SKM-1 (cell line): ENCODE data around the gene PIMREG.

Experiments used
- DNase-seq: peaks from one replicate; lab custom pipeline; 2025; ENCODE audit not compliant: unreplicated experiment; lab: John Stamatoyannopoulos, UW

PIMREG gene

DNA sequence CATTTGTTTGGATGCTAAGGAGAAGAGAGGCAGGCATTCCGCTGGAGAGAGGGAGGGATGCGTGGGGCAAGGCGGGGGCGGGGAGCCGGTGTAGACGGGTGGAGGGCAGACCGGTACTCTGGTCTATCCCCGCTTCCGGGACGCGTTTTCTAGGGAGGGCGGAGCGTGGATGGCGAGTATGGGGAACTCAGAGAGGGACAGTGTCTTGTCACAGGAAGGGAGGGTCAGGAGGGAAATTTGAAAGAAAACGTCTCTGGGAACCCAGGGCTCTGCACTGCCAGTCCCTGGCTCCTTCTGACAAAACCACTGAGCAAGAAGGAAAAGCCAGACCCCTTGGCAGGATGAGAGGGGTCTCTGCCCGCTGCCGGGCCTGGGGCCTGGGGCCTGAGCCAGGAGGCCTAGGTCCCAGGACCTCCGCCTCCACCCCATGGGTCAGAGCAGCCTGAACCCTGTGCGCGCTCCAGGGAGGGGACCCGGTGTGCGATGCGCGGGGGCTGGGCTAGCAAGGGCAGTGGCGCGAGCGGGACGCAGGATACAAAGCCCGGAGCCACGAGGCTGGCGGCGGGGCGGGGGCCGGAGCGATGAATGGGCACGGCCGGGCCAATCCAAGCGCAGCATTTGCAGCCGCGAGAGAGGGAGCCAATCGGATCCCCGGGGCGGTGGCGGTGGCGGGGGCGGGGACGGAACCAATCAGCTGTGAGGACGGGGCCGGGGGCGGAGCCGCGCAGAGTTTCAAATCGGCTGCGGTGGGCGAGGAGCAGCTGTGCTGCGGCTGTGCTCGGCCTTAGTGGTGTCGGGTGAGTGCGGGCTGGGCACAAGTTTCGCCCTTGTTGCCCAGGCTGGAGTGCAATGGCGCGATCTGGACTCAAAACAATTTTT lies at the start of gene PIMREG:
PIMREG (plus strand) TSS at position 764 of the 879 bp plus-strand sequence. CDS start 656 bp downstream, outside the sequence.
- peak; percentile 44 for DNase-seq

DNA sequence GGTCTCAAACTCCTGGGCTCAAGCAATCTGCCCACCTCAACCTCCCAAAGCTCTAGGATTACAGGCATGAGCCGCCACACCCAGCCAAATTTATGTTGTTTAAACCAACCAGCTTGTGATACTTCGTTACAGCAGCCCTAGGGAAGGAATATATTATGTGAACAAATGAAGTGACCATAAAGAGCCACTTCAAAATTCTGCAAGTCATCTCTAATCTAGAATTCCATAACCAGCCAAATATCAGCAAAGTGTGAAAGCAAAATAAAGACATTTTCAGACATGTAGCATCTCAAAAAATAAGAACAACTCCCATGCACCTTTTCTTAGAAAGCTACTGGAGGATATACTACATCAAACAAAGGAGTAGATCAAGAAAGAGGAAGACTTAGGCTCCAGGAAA lies 45.3 kb upstream of the PIMREG start:
- DNase-seq = no peak

- DNase-seq = no peak
Observed at GRCh38 chr17:6402258-6402657, 42.0 kb upstream of the PIMREG start.

DNA sequence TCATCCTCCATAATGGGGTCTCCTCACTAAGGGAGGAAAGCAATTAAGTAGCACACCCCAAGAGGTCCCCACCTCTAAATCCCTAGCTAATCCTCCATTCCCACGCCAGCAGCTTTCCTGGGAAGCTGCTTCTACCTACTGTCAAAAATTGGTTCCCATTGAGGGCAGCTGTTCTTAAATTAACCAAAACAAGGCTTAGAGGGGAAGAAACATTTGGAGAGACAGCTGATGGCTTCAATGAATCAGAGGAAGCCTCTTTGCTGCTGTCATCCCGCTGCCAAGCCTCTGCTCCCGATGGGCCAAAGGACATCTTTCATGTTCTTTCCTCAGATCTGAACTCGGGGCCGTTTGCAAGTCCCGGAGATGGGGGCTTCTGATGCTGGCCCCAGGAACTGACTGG lies 36.0 kb upstream of the PIMREG start:
- no peak for DNase-seq

DNA sequence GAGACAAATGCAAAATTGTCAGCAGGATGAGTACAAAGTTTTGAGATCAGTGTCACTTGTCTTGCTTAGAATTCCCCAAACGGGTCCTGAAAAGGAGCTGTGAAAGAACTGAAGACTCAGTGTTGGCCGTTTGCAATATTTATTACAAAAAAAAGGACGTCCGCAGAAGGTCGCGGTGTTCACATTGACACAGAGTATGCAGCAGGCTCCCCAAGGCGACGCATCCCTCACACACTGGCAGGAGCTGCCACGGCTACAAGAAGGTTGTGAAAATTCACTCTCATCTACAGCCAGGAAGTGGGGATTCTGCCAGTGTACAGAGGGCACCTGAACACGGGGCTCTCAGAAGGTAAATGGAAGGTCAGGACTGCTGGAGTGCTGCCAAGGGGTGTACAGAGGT lies 35.5 kb upstream of the PIMREG start:
- DNase-seq = no peak

GRCh38 chr17:6413065-6413464 lies 31.2 kb upstream of the PIMREG start:
- DNase-seq = peak; percentile 1

- DNase-seq = no peak
Observed at GRCh38 chr17:6415616-6416015, 28.6 kb upstream of the PIMREG start.

DNA sequence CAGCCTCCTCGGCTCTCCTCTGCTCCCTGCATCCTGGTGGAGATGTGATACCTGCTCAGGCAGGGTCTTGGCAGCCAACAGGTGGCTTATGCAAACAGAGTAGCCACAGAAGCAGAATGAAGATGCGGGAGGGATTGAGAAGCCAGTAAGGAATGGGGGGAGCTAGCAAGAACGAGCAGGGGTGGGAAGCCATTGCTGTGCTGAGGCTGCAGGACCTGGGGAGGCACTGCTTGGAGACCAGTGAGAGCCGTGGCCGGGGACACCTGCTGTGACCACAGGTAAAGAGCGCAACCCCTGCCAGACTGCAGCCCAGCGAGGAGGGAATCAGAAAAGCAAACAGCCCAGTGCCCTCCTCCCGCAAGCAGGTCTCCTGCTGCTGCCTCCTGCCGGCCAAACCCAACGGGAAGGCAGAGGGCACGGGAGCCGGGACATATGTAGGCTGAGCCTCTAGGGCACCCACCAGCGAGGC lies 24.0 kb upstream of the PIMREG start:
- DNase-seq = no peak

- peak; percentile 8 for DNase-seq
Observed at GRCh38 chr17:6421700-6422604, 22.3 kb upstream of the PIMREG start.

GRCh38 chr17:6422654-6423241 lies 21.5 kb upstream of the PIMREG start:
- no peak for DNase-seq

- DNase-seq = no peak
Observed at GRCh38 chr17:6423931-6424330, 20.3 kb upstream of the PIMREG start.

DNA sequence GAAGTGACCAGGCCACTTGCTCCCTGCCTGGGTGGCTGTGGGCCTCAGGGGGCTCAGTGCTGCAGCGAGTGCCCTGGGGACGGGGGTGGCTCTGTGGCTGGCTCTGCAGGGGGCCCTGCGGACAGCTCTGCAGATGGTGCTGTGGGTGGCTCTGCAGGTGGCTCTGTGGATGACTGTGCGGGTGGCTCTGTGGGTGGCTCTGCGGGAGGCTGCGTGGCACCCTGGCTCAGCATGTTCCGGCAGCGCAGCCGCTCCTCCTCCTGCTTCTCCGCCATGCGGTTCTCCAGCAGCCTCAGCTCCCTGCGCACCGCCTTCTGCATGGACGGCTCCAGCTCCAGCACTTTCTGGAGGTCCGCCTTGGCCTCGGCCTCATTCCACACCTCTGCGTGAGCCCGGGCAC lies 18.8 kb upstream of the PIMREG start:
- DNase-seq = no peak

GRCh38 chr17:6426356-6427101 lies 17.7 kb upstream of the PIMREG start:
- no peak for DNase-seq

DNA sequence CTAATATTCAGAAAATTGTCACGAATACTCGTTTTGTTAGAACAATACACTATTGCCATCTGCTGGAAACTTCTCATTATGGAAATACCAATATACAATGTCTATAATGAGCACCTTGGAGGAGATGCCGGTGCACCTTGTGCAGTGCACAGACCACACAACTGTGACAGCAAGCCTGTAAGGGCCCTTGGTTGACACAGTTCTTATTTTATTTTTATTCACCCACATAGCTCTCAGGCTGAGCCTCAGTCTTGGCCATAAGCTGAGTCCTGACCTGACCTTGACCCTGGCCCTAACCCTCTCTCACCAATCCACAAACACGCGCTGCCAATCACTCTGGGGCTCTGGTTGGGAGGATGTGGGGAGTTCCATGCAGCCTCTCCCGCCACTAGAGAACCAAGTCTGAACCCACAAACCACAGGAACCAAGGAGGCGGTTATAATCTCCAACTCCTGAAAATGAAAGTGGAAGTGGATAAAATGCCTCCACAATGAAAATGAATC lies 16.9 kb upstream of the PIMREG start:
- no peak for DNase-seq

GRCh38 chr17:6428207-6428965 lies 15.9 kb upstream of the PIMREG start:
- no peak for DNase-seq

DNA sequence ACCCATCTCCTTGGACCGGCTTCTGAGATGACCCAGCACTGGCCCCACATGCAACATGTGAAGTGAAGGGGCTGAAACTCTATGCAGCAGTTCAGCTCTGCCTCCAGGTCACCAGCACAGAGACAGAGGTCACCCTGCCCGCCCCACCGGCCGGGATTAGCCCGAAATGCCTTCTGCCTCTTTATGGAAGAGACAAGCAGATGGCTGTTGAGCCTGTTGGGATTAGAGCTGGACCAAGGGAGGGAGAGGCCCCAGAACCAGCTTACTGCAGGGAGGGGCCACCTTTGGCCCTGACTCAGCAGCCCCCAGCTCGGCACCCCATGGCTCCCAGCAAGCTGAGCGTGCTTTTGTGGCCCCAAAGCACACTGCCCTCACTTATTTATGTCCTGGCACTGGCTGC lies 15.0 kb upstream of the PIMREG start:
- DNase-seq = no peak

GRCh38 chr17:6430769-6431168 lies 13.5 kb upstream of the PIMREG start:
- DNase-seq = no peak

DNA sequence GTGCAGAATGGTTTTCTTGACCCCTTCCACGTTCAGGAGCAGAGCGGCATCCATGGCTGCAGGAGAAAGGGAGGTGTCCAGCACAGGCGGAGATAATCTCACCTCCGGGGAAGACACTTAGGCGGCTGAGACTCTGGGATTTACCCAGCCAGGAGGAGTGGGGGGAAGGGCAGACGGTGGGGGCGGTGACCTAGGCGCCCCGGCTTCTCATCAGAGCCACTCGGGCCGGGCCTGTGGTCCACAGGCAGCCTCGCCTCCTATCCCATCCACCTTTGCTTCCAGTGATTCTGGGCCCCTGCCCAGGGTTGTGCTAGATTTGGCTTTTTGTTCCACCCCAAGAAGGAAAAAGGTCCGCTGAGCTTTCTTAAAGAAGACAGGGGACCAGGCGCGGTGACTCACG lies 9.2 kb upstream of the PIMREG start, which contains the start of gene AIPL1:
AIPL1 (minus strand) TSS at position 71 of the 400 bp plus-strand sequence; CDS start at position 54, 17 bp downstream.
- no peak for DNase-seq

GRCh38 chr17:6435968-6436367 lies 8.3 kb upstream of the PIMREG start:
- peak; percentile 6 for DNase-seq

GRCh38 chr17:6437466-6437865 lies 6.8 kb upstream of the PIMREG start:
- DNase-seq = no peak
